CD8-positive, alpha-beta memory T cell (primary cell): ENCODE results near the gene PSEN1. TPM values are rescaled to one million over a fixed set of nuclear protein-coding genes. Genes with fewer than 3 reads are reported as not detected.
A peak's percentile ranks its signal among the peaks of the same experiment; 100 is the strongest.
"Not testable (repeated sequence)": the region's sequence is repeated elsewhere in the genome, so short reads cannot be mapped to it uniquely, and the experiment has no call there.

Experiments used
- CTCF ChIA-PET: fragments of 350-600 bp; sonication (Branson Sonifier 250); formaldehyde crosslinking; loops from one replicate; lab custom pipeline; 2021; ENCODE audit warnings: antibody characterized with exemption; lab: Charles Lee
- POLR2A ChIA-PET: fragments of 350-600 bp; sonication (Branson Sonifier 250); formaldehyde crosslinking; loops from one replicate; lab custom pipeline; 2021; ENCODE audit warnings: antibody characterized with exemption; lab: Charles Lee
- DNase-seq, 5 donors: peaks; one replicate each; pipeline versions ENCODE4 v3.0.0 to v3.0.0-alpha.2; 2020 to 2022; ENCODE audit warnings: mixed read lengths in 1 of 5
- H3K27ac ChIP-seq: one replicate; pipeline ENCODE4 v1.7.0; 2013; ENCODE audit warnings: low read depth, mild to moderate bottlenecking, low read length, moderate library complexity
- H3K27me3 ChIP-seq: 2 replicates; pipeline ENCODE4 v1.7.0; 2013; ENCODE audit warnings: low read length, mild to moderate bottlenecking; ENCODE audit not compliant: insufficient read depth, poor library complexity, severe bottlenecking
- H3K36me3 ChIP-seq: 2 replicates; pipeline ENCODE4 v1.7.0; 2013; ENCODE audit warnings: mild to moderate bottlenecking, low read length, moderate library complexity; ENCODE audit not compliant: insufficient read depth
- H3K4me1 ChIP-seq: 2 replicates; pipeline ENCODE4 v1.7.0; 2013; ENCODE audit warnings: mild to moderate bottlenecking, low read length, moderate library complexity; ENCODE audit not compliant: insufficient read depth
- H3K4me3 ChIP-seq: 2 replicates; pipeline ENCODE4 v1.7.0; 2013; ENCODE audit warnings: mild to moderate bottlenecking, low read length
- H3K9me3 ChIP-seq: 2 replicates; pipeline ENCODE4 v1.7.0; 2013; ENCODE audit warnings: mild to moderate bottlenecking, low read length
- H3K27ac Mint-ChIP-seq, 8 donors: one replicate each; pipeline ENCODE4 v1.8.0; 2020 to 2021; ENCODE audit warnings: mixed read lengths in 8 of 8, mild to moderate bottlenecking in 6 of 8, inconsistent platforms in 3 of 8, moderate library complexity in 3 of 8
- H3K27me3 Mint-ChIP-seq, 2 donors: one replicate each; pipeline ENCODE4 v1.8.0; 2020 to 2021; ENCODE audit warnings: mixed read lengths in 2 of 2, mild to moderate bottlenecking in 1 of 2, moderate library complexity in 1 of 2
- H3K36me3 Mint-ChIP-seq, 3 donors: one replicate each; pipeline ENCODE4 v1.8.0; 2020 to 2021; ENCODE audit warnings: mixed read lengths in 3 of 3, inconsistent platforms in 1 of 3, mild to moderate bottlenecking in 1 of 3
- H3K4me1 Mint-ChIP-seq, 3 donors: one replicate each; pipeline ENCODE4 v1.8.0; 2020 to 2021; ENCODE audit warnings: mixed read lengths in 3 of 3, inconsistent platforms in 1 of 3, mild to moderate bottlenecking in 1 of 3
- H3K4me3 Mint-ChIP-seq, 7 donors: one replicate each; pipeline ENCODE4 v1.8.0; 2020 to 2021; ENCODE audit warnings: mixed read lengths in 7 of 7, mild to moderate bottlenecking in 6 of 7, moderate library complexity in 4 of 7, inconsistent platforms in 2 of 7
- H3K9me3 Mint-ChIP-seq, 5 donors: one replicate each; pipeline ENCODE4 v1.8.0; 2020 to 2022; ENCODE audit warnings: mixed read lengths in 5 of 5, mild to moderate bottlenecking in 3 of 5, moderate library complexity in 2 of 5, inconsistent platforms in 1 of 5
- polyA plus RNA-seq: library from polyadenylated mRNA; unstranded; fragments of 300-500 nt; fragmentation: Illumina TruSeq; gene quantifications from one replicate; pipeline ENCODE4 v1.2.3, GENCODE V29; 2021
- total RNA-seq, 2 experiments: library from RNA; stranded (reverse); gene quantifications; one replicate each; pipeline ENCODE4 v1.2.3, GENCODE V29; 2021

The PSEN1 gene
- total and polyA plus RNA-seq, 3 experiments from 2014 or later, result 29.2 to 34.2 (median 31.7) TPM

DNA sequence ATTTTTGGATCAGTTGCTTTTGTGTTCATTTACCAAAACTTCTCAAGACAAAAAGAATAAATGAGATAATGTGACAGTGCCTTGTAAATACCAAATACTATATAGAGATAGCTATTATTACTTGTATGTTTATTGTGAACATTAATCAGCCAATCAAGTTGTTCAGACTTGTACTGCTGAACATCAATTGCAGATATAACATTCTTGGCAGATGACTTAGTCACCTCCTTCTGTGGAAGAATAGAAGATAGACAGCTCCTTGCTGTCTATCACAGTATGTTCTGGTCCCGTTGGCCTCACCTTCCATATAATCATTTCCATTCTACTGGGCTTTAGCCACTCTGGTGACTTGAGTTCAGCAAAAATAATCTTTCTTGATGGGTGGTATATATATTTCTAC is 30.1 kb downstream of the PSEN1 start:
- Mint-ChIP-seq H3K36me3 (peaks cover 0 to 81% (median 31%) of the 10 kb centered on the region in 3 donors), H3K27ac (no peak overlapping the region), H3K9me3 (no peaks in the 10 kb centered on the region), H3K4me1 (peaks cover 0 to 9% (median 0%) of the 10 kb centered on the region in 3 donors), H3K27me3 (no peaks in the 10 kb centered on the region), H3K4me3 (no peak overlapping the region)
- no peak for DNase-seq
- Histone ChIP-seq H3K27ac (no peak overlapping the region), H3K27me3 (no peaks in the 10 kb centered on the region), H3K36me3 (peaks cover 18% of the 10 kb centered on the region), H3K4me1 (no peaks in the 10 kb centered on the region), H3K4me3 (no peak overlapping the region), H3K9me3 (no peaks in the 10 kb centered on the region)
- CTCF ChIA-PET, result no interaction called here
- POLR2A ChIA-PET, result no interaction called here

DNA sequence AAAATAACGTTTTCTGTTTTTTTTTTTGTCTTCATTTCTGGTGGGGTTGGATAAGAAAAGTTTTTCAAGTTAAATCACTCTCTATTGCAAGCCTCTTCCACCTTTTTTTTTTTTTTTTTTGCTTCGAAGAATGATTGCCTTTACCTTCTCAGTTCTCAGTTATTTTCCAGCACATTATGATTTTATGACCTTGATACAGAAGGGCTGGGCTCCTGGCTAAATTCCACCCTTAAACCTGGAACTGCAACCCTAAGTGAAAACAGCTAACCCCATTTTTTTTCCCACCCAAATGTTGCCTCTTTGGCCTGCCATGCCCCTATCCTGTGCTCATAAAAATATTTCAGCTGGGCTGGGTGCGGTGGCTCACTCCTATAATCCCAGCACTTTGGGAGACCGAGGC is 31.4 kb downstream of the PSEN1 start:
- H3K27ac Mint-ChIP-seq, result peak overlapping the region in 2 of 8 donors; percentile 34 to 53
- Histone ChIP-seq H3K4me3 (no peak overlapping the region), H3K27me3 (no peaks in the 10 kb centered on the region), H3K4me1 (no peaks in the 10 kb centered on the region), H3K9me3 (no peaks in the 10 kb centered on the region), H3K36me3 (peaks cover 23% of the 10 kb centered on the region), H3K27ac (no peak overlapping the region)
- no peak for DNase-seq
- H3K4me3 Mint-ChIP-seq, result no peak overlapping the region
- POLR2A ChIA-PET, result interaction anchor here (0.7 kb wide), 1 partner anchor 55 kb away, joined by 6 read pairs; no protein-coding TSS in a partner anchor
- H3K27me3 Mint-ChIP-seq, result no peaks in the 10 kb centered on the region
- CTCF ChIA-PET, result interaction anchor here (0.6 kb wide), 1 partner anchor 258 kb away, joined by 3 read pairs; no protein-coding TSS in a partner anchor
- peaks cover 0 to 9% (median under 1%) of the 10 kb centered on the region in 3 donors for H3K4me1 Mint-ChIP-seq
- peaks cover 4 to 85% (median 32%) of the 10 kb centered on the region in 3 donors for H3K36me3 Mint-ChIP-seq
- H3K9me3 Mint-ChIP-seq, result no peaks in the 10 kb centered on the region

DNA sequence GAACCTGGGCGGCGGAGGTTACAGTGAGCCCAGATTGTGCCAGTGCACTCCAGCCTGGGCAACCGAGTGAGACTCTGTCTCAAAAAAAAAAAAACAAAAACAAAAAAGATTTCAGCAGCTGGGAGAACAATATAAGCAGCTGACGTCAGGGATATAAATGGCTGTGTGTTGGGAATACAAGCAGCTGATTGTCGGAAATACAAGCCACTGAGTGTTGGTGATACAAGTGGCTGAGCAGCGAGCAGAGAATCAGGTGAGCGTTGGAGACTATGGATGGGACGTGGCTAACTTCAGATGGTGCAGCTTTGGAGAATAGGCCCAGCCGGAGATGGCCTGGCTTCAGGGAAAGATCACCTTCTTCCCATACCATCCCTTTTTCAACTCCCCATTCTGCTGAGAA is 32.0 kb downstream of the PSEN1 start:
- ChIA-PET CTCF (interaction anchor here (0.6 kb wide), 1 partner anchor 259 kb away, joined by 3 read pairs; no protein-coding TSS in a partner anchor), POLR2A (no interaction called here)

DNA sequence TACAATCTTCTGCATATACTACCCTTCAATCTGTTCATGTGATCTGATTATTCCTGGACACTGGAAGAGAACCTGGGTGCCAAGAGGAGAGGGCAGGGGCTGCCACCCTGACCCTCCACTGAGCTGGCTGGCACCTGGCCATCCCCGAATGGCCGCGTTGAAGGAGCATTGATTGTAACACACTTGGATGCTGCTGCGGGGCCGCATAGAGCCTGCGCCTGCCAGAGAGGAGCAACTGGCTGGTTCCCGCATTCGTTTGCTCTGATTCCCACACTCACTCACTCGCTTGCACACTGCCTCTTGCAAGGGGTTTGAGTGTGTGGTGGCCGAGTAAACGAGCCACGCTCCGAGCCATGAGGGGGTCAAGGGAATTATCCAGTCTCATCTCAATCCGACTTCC is 32.4 kb downstream of the PSEN1 start:
- H3K36me3 Mint-ChIP-seq, result peaks cover 4 to 86% (median 29%) of the 10 kb centered on the region in 3 donors
- CTCF ChIA-PET, result no interaction called here

More for the DNA sequence above, 32.0 kb downstream of the PSEN1 start:
- Mint-ChIP-seq H3K27me3 (no peaks in the 10 kb centered on the region), H3K27ac (no peak overlapping the region), H3K4me1 (peaks cover 3 to 9% (median 6%) of the 10 kb centered on the region in 3 donors), H3K4me3 (no peak overlapping the region), H3K9me3 (no peaks in the 10 kb centered on the region), H3K36me3 (peaks cover 4 to 85% (median 32%) of the 10 kb centered on the region in 3 donors)
- H3K27me3 ChIP-seq, result no peaks in the 10 kb centered on the region
- H3K9me3 ChIP-seq, result no peaks in the 10 kb centered on the region
- no peak overlapping the region for H3K4me3 ChIP-seq
- H3K4me1 ChIP-seq, result no peaks in the 10 kb centered on the region
- H3K27ac ChIP-seq, result no peak overlapping the region
- H3K36me3 ChIP-seq, result peaks cover 24% of the 10 kb centered on the region
- no peak for DNase-seq

DNA sequence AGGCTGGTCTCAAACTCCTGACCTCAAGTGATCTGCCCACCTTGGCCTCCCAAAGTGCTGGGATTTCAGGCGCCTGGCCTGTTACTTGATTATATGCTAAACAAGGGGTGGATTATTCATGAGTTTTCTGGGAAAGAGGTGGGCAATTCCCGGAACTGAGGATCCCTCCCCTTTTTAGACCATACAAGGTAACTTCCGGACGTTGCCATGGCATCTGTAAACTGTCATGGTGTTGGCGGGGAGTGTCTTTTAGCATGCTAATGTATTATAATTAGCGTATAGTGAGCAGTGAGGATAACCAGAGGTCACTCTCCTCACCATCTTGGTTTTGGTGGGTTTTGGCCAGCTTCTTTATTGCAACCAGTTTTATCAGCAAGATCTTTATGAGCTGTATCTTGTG is 33.5 kb downstream of the PSEN1 start:
- CTCF ChIA-PET, H3K9me3 ChIP-seq, H3K9me3 Mint-ChIP-seq, DNase-seq, H3K4me1 ChIP-seq, H3K4me3 Mint-ChIP-seq, POLR2A ChIA-PET, H3K27ac ChIP-seq, H3K27ac Mint-ChIP-seq, H3K4me1 Mint-ChIP-seq, H3K27me3 ChIP-seq, H3K4me3 ChIP-seq, H3K27me3 Mint-ChIP-seq: not testable (repeated sequence)
- peaks cover 34% of the 10 kb centered on the region for H3K36me3 ChIP-seq
- peaks cover 4 to 88% (median 27%) of the 10 kb centered on the region in 3 donors for H3K36me3 Mint-ChIP-seq

More for the DNA sequence above, 32.4 kb downstream of the PSEN1 start:
- no peaks in the 10 kb centered on the region for H3K9me3 Mint-ChIP-seq
- Histone ChIP-seq H3K27ac (no peak overlapping the region), H3K9me3 (no peaks in the 10 kb centered on the region), H3K36me3 (peaks cover 28% of the 10 kb centered on the region), H3K4me1 (no peaks in the 10 kb centered on the region), H3K4me3 (no peak overlapping the region), H3K27me3 (no peaks in the 10 kb centered on the region)
- H3K4me3 Mint-ChIP-seq, result no peak overlapping the region
- no peak for DNase-seq
- no peaks in the 10 kb centered on the region for H3K27me3 Mint-ChIP-seq
- POLR2A ChIA-PET, result no interaction called here
- no peak overlapping the region for H3K27ac Mint-ChIP-seq
- peaks cover 3 to 6% (median 5%) of the 10 kb centered on the region in 3 donors for H3K4me1 Mint-ChIP-seq

DNA sequence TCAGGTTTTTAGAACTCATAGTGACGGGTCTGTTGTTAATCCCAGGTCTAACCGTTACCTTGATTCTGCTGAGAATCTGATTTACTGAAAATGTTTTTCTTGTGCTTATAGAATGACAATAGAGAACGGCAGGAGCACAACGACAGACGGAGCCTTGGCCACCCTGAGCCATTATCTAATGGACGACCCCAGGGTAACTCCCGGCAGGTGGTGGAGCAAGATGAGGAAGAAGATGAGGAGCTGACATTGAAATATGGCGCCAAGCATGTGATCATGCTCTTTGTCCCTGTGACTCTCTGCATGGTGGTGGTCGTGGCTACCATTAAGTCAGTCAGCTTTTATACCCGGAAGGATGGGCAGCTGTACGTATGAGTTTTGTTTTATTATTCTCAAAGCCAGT is 34.4 kb downstream of the PSEN1 start:
- peaks cover 34% of the 10 kb centered on the region for H3K36me3 ChIP-seq
- H3K4me3 Mint-ChIP-seq, result no peak overlapping the region
- no peak for DNase-seq
- no peaks in the 10 kb centered on the region for H3K9me3 ChIP-seq
- ChIA-PET CTCF (no interaction called here), POLR2A (no interaction called here)
- H3K27ac ChIP-seq, result no peak overlapping the region
- peaks cover 0 to 6% (median 3%) of the 10 kb centered on the region in 3 donors for H3K4me1 Mint-ChIP-seq
- no peak overlapping the region for H3K4me3 ChIP-seq
- H3K36me3 Mint-ChIP-seq, result peaks cover 4 to 94% (median 27%) of the 10 kb centered on the region in 3 donors
- no peaks in the 10 kb centered on the region for H3K4me1 ChIP-seq
- no peaks in the 10 kb centered on the region for H3K9me3 Mint-ChIP-seq
- no peaks in the 10 kb centered on the region for H3K27me3 ChIP-seq
- H3K27ac Mint-ChIP-seq, result peak overlapping the region in 2 of 8 donors; percentile 52 to 75
- no peaks in the 10 kb centered on the region for H3K27me3 Mint-ChIP-seq

DNA sequence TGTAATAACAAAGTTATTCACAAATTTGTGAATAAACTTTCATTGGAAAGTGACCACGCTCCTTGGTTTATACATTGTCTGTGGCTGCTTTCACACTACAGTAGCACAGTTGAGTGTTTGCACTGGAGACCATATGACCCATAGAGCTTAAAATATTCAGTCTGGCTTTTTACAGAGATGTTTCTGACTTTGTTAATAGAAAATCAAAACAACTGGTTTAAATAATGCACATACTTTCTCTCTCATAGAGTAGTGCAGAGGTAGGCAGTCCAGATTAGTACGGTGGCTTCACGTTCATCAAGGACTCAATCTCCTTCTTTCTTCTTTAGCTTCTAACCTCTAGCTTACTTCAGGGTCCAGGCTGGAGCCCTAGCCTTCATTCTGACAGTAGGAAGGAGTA is 36.2 kb downstream of the PSEN1 start:
- Mint-ChIP-seq H3K27ac (peak overlapping the region in 3 of 8 donors; percentile 4 to 49 (median 43)), H3K27me3 (no peaks in the 10 kb centered on the region), H3K9me3 (no peaks in the 10 kb centered on the region), H3K4me1 (peaks cover 0 to 6% (median 3%) of the 10 kb centered on the region in 3 donors), H3K4me3 (no peak overlapping the region), H3K36me3 (peaks cover 4 to 96% (median 35%) of the 10 kb centered on the region in 3 donors)
- no peak overlapping the region for H3K4me3 ChIP-seq
- DNase-seq, result no peak
- POLR2A ChIA-PET, result no interaction called here
- no peaks in the 10 kb centered on the region for H3K27me3 ChIP-seq
- H3K4me1 ChIP-seq, result no peaks in the 10 kb centered on the region
- no peak overlapping the region for H3K27ac ChIP-seq
- CTCF ChIA-PET, result interaction anchor here (0.8 to 1.8 kb wide), 3 partner anchors 14 to 300 kb away, joined by 3 to 11 read pairs (median 11); no protein-coding TSS in a partner anchor
- H3K36me3 ChIP-seq, result peaks cover 38% of the 10 kb centered on the region
- H3K9me3 ChIP-seq, result no peaks in the 10 kb centered on the region

DNA sequence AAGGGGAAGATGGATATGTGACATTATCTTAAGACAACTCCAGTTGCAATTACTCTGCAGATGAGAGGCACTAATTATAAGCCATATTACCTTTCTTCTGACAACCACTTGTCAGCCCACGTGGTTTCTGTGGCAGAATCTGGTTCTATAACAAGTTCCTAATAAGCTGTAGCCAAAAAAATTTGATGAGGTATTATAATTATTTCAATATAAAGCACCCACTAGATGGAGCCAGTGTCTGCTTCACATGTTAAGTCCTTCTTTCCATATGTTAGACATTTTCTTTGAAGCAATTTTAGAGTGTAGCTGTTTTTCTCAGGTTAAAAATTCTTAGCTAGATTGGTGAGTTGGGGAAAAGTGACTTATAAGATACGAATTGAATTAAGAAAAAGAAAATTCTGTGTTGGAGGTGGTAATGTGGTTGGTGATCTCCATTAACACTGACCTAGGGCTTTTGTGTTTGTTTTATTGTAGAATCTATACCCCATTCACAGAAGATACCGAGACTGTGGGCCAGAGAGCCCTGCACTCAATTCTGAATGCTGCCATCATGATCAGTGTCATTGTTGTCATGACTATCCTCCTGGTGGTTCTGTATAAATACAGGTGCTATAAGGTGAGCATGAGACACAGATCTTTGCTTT is 36.9 kb downstream of the PSEN1 start:
- Mint-ChIP-seq H3K4me1 (peaks cover 0 to 6% (median 3%) of the 10 kb centered on the region in 3 donors), H3K27me3 (no peaks in the 10 kb centered on the region), H3K36me3 (peaks cover 4 to 94% (median 35%) of the 10 kb centered on the region in 3 donors), H3K9me3 (no peaks in the 10 kb centered on the region), H3K4me3 (no peak overlapping the region), H3K27ac (peak overlapping the region in 4 of 8 donors; percentile 4 to 49 (median 26))
- no peak overlapping the region for H3K27ac ChIP-seq
- DNase-seq, result peak in 2 of 5 donors; percentile 5
- H3K4me3 ChIP-seq, result no peak overlapping the region
- CTCF ChIA-PET, result interaction anchor here (0.6 to 1.8 kb wide), 3 partner anchors 296 to 307 kb away, joined by 3 to 11 read pairs (median 11); no protein-coding TSS in a partner anchor
- H3K36me3 ChIP-seq, result peaks cover 39% of the 10 kb centered on the region
- H3K27me3 ChIP-seq, result no peaks in the 10 kb centered on the region
- no peaks in the 10 kb centered on the region for H3K9me3 ChIP-seq
- no peaks in the 10 kb centered on the region for H3K4me1 ChIP-seq
- POLR2A ChIA-PET, result no interaction called here
